ENCODE measurements around the gene TMEM185A.

- TF ChIP-seq CTCF (IDR thresholded peaks at IDR 0.05; ENCODE audit: insufficient read depth, low read length), result no peak
- no peak for TF ChIP-seq POLR2AphosphoS5 (IDR thresholded peaks at IDR 0.05; ENCODE audit: low read depth)
Observed at GRCh38 chrX:149570668-149571067, 60.9 kb downstream of the TMEM185A start.
